HuH-7.5 (cell line): ENCODE data around the gene CDYL.
"Not testable (repeated sequence)": the region's sequence is repeated elsewhere in the genome, so short reads cannot be mapped to it uniquely, and the experiment has no call there.

ENCODE experiments used
- DNase-seq: peaks from one replicate; pipeline ENCODE4 v3.0.0; 2011; ENCODE audit warnings: low spot score

Gene CDYL

DNA sequence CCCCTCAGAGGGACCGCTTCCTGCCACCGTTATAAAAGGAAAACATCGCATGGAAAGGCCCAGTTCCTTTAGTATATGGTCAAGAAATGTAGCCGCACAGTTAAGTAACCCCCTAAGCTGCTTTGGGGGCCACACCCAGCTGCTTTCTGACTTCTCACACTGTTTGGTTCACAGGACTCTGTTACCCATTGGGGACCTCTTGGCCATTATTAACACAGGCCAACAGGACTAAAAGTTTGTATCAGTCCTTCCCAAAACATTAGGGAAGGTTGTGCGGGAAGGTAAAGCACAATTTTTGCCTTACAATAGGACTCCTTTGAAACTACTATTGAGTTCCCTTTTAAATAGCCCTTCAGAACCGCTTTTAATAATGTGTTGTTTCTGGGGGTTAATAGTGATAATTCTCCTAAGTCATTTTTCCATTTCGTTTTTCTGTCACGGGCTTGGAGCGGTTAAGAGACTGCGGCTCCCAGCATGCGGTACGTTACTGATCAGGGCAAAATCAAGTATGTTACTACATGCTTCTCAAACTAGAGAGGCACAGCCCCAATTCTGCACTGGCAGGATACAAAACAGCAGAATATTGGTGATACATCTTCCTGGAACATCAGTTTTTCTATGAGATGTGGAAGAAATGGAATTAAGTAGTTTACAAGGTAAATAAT lies 228.3 kb downstream of the CDYL start:
- DNase-seq, result no peak

DNA sequence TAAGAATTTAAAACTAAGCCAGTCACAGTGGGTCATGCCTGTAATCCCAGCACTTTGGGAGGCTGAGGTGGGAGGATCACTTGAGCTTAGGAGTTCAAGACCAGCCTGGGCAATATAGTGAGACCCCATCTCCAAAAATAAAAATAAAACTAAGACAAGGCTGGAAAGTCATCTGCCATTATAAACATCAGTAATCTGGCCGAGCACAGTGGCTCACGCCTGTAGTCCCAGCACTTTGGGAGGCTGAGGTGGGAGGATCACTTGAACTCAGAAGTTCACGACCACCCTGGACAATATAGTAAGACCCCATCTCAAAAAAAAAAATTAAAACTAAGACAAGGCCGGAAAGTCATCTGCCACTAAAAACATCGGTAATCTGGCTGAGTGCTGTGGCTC lies 228.8 kb downstream of the CDYL start:
- DNase-seq, result not testable (repeated sequence)
